ENCODE results near the gene C1orf21.

GRCh38 chr1:184635347-184635979 lies 248.6 kb downstream of the C1orf21 start:
- TF ChIP-seq, protein P1, sequence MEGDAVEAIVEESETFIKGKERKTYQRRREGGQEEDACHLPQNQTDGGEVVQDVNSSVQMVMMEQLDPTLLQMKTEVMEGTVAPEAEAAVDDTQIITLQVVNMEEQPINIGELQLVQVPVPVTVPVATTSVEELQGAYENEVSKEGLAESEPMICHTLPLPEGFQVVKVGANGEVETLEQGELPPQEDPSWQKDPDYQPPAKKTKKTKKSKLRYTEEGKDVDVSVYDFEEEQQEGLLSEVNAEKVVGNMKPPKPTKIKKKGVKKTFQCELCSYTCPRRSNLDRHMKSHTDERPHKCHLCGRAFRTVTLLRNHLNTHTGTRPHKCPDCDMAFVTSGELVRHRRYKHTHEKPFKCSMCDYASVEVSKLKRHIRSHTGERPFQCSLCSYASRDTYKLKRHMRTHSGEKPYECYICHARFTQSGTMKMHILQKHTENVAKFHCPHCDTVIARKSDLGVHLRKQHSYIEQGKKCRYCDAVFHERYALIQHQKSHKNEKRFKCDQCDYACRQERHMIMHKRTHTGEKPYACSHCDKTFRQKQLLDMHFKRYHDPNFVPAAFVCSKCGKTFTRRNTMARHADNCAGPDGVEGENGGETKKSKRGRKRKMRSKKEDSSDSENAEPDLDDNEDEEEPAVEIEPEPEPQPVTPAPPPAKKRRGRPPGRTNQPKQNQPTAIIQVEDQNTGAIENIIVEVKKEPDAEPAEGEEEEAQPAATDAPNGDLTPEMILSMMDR (IDR thresholded peaks at IDR 0.05) = no peak
- no peak for TF ChIP-seq POLR2A (IDR thresholded peaks at IDR 0.05)

Data from thyroid gland (tissue), 4 donors.